GM21515 (cell line): Measurements from ENCODE around the gene SLC41A3.
"Not testable (repeated sequence)": the region's sequence is repeated elsewhere in the genome, so short reads cannot be mapped to it uniquely, and the experiment has no call there.

ENCODE experiments used
- ATAC-seq: cut with Tn5 transposase; IDR thresholded peaks from one replicate; pipeline ENCODE4 v1.9.1; 2021; ENCODE audit not compliant: unreplicated experiment

SLC41A3 gene

GRCh38 chr3:126107203-126107939, 23.4 kb upstream of the SLC41A3 start:
- ATAC-seq: no peak

- no peak for ATAC-seq
Observed at GRCh38 chr3:126106336-126107202, 22.6 kb upstream of the SLC41A3 start.

GRCh38 chr3:126105691-126106187, 21.8 kb upstream of the SLC41A3 start:
- no peak for ATAC-seq

- no peak for ATAC-seq
Observed at GRCh38 chr3:126104742-126105605, 21.1 kb upstream of the SLC41A3 start.

GRCh38 chr3:126104028-126104635, 20.2 kb upstream of the SLC41A3 start:
- no peak for ATAC-seq

- no peak for ATAC-seq
Observed at GRCh38 chr3:126103121-126104027, 19.4 kb upstream of the SLC41A3 start.

- no peak for ATAC-seq
Observed at GRCh38 chr3:126102530-126102951, 18.6 kb upstream of the SLC41A3 start.

GRCh38 chr3:126102011-126102410, 18.1 kb upstream of the SLC41A3 start:
- no peak for ATAC-seq

GRCh38 chr3:126101521-126101982, 17.6 kb upstream of the SLC41A3 start:
- ATAC-seq: no peak

- no peak for ATAC-seq
Observed at GRCh38 chr3:126100634-126101301, 16.8 kb upstream of the SLC41A3 start.

- ATAC-seq: no peak
Observed at GRCh38 chr3:126100269-126100633, 16.3 kb upstream of the SLC41A3 start.

- ATAC-seq: no peak
Observed at GRCh38 chr3:126098391-126098858, 14.5 kb upstream of the SLC41A3 start.

- ATAC-seq: no peak
Observed at GRCh38 chr3:126097801-126098200, 13.9 kb upstream of the SLC41A3 start.

- not testable (repeated sequence) for ATAC-seq
Observed at GRCh38 chr3:126096274-126096673, 12.3 kb upstream of the SLC41A3 start.

- not testable (repeated sequence) for ATAC-seq
Observed at GRCh38 chr3:126092128-126092527, 8.2 kb upstream of the SLC41A3 start.

- no peak for ATAC-seq
Observed at GRCh38 chr3:126087552-126088175, 3.7 kb upstream of the SLC41A3 start.

- no peak for ATAC-seq
Observed at GRCh38 chr3:126085841-126086240, 1.9 kb upstream of the SLC41A3 start.

- no peak for ATAC-seq
Observed at GRCh38 chr3:126085276-126085675, 1.4 kb upstream of the SLC41A3 start.
